ENCODE data around the gene USO1. TPM values are rescaled to one million over a fixed set of nuclear protein-coding genes. Genes with fewer than 3 reads are reported as not detected.
"Not testable (repeated sequence)": the region's sequence is repeated elsewhere in the genome, so short reads cannot be mapped to it uniquely, and the experiment has no call there.

The USO1 gene
- polyA plus RNA-seq, 1 donor (not counting 4 experiments of a cell fraction or from before 2014, with no cell fraction given): 75.4 TPM

DNA sequence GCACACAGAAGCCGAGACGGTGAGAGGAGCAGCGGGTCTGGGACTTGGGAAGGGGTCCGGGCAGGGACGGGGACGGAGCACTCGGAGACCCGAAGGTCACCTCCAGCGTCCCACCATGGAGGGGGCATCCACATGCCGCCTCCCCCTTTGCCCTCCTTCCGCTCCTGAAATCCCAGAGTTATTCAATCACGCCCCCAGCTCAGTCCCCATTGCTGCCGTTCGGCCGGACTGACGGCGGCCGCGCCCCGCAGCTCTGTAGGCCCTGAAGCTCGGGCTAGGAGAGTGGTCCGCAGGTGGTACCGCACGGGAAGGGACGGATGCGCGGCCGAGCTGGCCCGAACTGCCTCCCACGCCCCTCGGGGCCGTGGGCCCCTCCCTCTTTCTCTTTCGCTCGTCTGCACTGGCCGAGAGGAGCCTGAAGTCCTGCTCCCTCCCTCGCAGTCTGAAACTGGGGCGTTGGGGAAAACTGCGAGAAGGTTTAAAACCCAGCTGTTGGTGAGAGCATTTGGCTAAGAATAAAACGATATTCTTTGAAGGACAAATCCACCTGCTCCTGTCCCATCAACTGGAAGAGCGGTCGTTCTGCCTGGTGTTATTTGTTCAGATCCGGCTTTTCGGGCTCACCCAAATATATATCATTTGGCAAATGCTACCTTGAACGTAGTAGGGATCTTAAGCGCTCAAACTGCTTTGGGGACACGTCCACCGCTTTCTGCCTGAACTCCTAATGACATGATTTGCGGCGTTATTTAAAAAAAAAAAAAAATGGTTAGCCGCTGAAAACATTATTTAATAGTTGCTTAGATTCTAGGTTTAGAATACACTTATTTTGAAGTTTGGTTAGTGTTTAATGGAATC, 719 bp downstream of the USO1 start:
- no peak for FAIRE-seq
- Histone ChIP-seq H3K9me3 (ENCODE audit: control insufficient read depth, low read depth, low read length) (no peaks in the 10 kb centered on the region), H3K4me3 (ENCODE audit: control insufficient read depth in 2 of 3, extremely low read depth in 1 of 3, insufficient read depth in 2 of 3, low read depth in 1 of 3, low read length in 3 of 3) (peak overlapping the region; percentile 83 to 100 (median 85)), H4K20me1 (ENCODE audit: control insufficient read depth, extremely low read depth, insufficient read depth, low read length) (peaks cover 3% of the 10 kb centered on the region), H3K9ac (ENCODE audit: control insufficient read depth, extremely low read depth, insufficient read depth, low read length) (peak overlapping the region; percentile 95), H3K79me2 (ENCODE audit: control insufficient read depth, insufficient read depth, low read length) (peaks cover 55% of the 10 kb centered on the region), H3K4me2 (ENCODE audit: control insufficient read depth, extremely low read depth, insufficient read depth, low read depth, low read length) (peak overlapping the region; percentile 60), H2AFZ (ENCODE audit: control insufficient read depth, low read length) (peak overlapping the region; percentile 72), H3K27me3 (ENCODE audit: control insufficient read depth, extremely low read depth, insufficient read depth, low read length) (no peaks in the 10 kb centered on the region), H3K27ac (ENCODE audit: control insufficient read depth, insufficient read depth, low read length) (peak overlapping the region; percentile 94), H3K36me3 (ENCODE audit: control insufficient read depth in 2 of 2, extremely low read depth in 1 of 2, insufficient read depth in 2 of 2, low read length in 2 of 2) (no peaks in the 10 kb centered on the region), H3K4me1 (ENCODE audit: control insufficient read depth, extremely low read depth, insufficient read depth, low read length) (peaks cover 22% of the 10 kb centered on the region), H3K9me1 (ENCODE audit: control insufficient read depth, extremely low read depth, insufficient read depth, low read length) (no peaks in the 10 kb centered on the region)
- dilution Hi-C loops (cut with MboI; ENCODE audit: extremely low pct_ligation_motif_present, low sequenced_read_pairs): no loop called here
- TF ChIP-seq EZH2 (IDR thresholded peaks at IDR 0.05; ENCODE audit: low read length): no peak
- TF ChIP-seq, protein P1, sequence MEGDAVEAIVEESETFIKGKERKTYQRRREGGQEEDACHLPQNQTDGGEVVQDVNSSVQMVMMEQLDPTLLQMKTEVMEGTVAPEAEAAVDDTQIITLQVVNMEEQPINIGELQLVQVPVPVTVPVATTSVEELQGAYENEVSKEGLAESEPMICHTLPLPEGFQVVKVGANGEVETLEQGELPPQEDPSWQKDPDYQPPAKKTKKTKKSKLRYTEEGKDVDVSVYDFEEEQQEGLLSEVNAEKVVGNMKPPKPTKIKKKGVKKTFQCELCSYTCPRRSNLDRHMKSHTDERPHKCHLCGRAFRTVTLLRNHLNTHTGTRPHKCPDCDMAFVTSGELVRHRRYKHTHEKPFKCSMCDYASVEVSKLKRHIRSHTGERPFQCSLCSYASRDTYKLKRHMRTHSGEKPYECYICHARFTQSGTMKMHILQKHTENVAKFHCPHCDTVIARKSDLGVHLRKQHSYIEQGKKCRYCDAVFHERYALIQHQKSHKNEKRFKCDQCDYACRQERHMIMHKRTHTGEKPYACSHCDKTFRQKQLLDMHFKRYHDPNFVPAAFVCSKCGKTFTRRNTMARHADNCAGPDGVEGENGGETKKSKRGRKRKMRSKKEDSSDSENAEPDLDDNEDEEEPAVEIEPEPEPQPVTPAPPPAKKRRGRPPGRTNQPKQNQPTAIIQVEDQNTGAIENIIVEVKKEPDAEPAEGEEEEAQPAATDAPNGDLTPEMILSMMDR (optimal IDR thresholded peaks at IDR 0.05 in 1 of 3, IDR thresholded peaks at IDR 0.05 in 1 of 3, conservative IDR thresholded peaks at IDR 0.05 in 1 of 3; ENCODE audit: extremely low read depth in 1 of 3, insufficient read depth in 2 of 3, low read length in 3 of 3): no peak
- peak; percentile 15 for DNase-seq (ENCODE audit: low read depth, low spot score)

DNA sequence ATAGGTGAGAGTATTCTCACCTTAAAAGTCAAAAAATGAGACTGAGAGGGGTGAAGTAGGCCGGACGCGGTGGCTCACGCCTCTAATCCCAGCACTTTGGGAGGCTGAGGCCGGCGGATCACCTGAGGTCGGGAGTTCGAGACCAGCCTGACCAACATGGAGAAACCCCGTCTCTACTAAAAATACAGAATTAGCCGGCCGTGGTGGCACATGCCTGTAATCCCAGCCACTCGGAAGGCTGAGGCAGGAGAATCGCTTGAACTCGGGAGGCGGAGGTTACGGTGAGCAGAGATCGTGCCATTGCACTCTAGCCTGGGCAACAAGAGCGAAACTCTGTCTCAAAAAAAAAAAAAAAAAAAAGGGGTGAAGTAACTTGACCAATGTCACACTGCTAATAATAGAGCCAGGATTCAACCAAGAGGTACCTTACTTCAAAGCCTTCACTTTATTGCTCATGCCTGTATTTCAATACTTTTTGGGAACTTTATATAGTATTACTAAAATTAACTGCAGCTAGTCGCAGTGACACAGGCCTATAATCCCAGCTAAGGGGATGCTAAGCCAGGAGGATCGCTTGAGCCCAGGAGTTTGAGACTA, 1.7 kb downstream of the USO1 start:
- peak overlapping the region; percentile 83 to 100 (median 85) for H3K4me3 ChIP-seq (ENCODE audit: control insufficient read depth in 2 of 3, extremely low read depth in 1 of 3, insufficient read depth in 2 of 3, low read depth in 1 of 3, low read length in 3 of 3)
- peak overlapping the region; percentile 68 for H3K4me2 ChIP-seq (ENCODE audit: control insufficient read depth, extremely low read depth, insufficient read depth, low read depth, low read length)
- H3K36me3 ChIP-seq (ENCODE audit: control insufficient read depth in 2 of 2, extremely low read depth in 1 of 2, insufficient read depth in 2 of 2, low read length in 2 of 2); H4K20me1 ChIP-seq (ENCODE audit: control insufficient read depth, extremely low read depth, insufficient read depth, low read length); FAIRE-seq; DNase-seq (ENCODE audit: low read depth, low spot score); H3K9me1 ChIP-seq (ENCODE audit: control insufficient read depth, extremely low read depth, insufficient read depth, low read length); H2AFZ ChIP-seq (ENCODE audit: control insufficient read depth, low read length); H3K9me3 ChIP-seq (ENCODE audit: control insufficient read depth, low read depth, low read length); H3K27ac ChIP-seq (ENCODE audit: control insufficient read depth, insufficient read depth, low read length); H3K27me3 ChIP-seq (ENCODE audit: control insufficient read depth, extremely low read depth, insufficient read depth, low read length); dilution Hi-C loops (cut with MboI; ENCODE audit: extremely low pct_ligation_motif_present, low sequenced_read_pairs): not testable (repeated sequence)
- H3K9ac ChIP-seq (ENCODE audit: control insufficient read depth, extremely low read depth, insufficient read depth, low read length): peak overlapping the region; percentile 95
- H3K79me2 ChIP-seq (ENCODE audit: control insufficient read depth, insufficient read depth, low read length): peaks cover 63% of the 10 kb centered on the region
- H3K4me1 ChIP-seq (ENCODE audit: control insufficient read depth, extremely low read depth, insufficient read depth, low read length): peaks cover 22% of the 10 kb centered on the region
